ENCODE data around the gene RNF207. TPM values are rescaled to one million over a fixed set of nuclear protein-coding genes. Genes with fewer than 3 reads are reported as not detected.

RNF207 gene
- total RNA-seq, 1 donor, result 42.7 TPM

DNA sequence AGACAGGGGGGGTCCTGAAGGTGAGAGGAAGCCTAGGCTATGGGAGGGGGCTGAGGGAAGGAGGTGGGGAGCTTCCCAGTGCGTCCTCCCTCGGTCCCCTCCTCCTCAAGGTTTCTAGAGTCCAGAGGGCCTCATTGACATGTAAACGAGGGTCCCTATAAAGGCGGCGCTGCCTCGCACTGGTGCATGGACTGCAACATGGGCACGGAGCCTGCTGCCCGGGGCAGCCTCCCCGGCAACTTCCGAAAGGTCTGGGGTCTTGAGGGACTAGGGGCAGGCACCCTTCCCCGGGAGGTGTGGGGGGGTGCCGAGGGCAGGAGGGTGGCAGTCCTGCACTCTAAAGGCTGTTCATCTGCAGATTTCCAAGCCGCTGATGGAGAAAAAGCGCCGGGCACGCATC lies 38.1 kb downstream of the RNF207 start, which contains the start of gene HES3:
Gene HES3 (plus strand): TSS at position 187 of the 400 bp plus-strand sequence. CDS start 187 bp downstream, at position 374.
- TF ChIP-seq, protein P1, sequence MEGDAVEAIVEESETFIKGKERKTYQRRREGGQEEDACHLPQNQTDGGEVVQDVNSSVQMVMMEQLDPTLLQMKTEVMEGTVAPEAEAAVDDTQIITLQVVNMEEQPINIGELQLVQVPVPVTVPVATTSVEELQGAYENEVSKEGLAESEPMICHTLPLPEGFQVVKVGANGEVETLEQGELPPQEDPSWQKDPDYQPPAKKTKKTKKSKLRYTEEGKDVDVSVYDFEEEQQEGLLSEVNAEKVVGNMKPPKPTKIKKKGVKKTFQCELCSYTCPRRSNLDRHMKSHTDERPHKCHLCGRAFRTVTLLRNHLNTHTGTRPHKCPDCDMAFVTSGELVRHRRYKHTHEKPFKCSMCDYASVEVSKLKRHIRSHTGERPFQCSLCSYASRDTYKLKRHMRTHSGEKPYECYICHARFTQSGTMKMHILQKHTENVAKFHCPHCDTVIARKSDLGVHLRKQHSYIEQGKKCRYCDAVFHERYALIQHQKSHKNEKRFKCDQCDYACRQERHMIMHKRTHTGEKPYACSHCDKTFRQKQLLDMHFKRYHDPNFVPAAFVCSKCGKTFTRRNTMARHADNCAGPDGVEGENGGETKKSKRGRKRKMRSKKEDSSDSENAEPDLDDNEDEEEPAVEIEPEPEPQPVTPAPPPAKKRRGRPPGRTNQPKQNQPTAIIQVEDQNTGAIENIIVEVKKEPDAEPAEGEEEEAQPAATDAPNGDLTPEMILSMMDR (IDR thresholded peaks at IDR 0.05; ENCODE audit: extremely low read depth, low read depth, low read length), result no peak
- peaks cover 7% of the 10 kb centered on the region for H4K20me1 ChIP-seq (ENCODE audit: insufficient read depth, low read length)
- H3K9me3 ChIP-seq (ENCODE audit: low read depth, low read length), result no peaks in the 10 kb centered on the region

DNA sequence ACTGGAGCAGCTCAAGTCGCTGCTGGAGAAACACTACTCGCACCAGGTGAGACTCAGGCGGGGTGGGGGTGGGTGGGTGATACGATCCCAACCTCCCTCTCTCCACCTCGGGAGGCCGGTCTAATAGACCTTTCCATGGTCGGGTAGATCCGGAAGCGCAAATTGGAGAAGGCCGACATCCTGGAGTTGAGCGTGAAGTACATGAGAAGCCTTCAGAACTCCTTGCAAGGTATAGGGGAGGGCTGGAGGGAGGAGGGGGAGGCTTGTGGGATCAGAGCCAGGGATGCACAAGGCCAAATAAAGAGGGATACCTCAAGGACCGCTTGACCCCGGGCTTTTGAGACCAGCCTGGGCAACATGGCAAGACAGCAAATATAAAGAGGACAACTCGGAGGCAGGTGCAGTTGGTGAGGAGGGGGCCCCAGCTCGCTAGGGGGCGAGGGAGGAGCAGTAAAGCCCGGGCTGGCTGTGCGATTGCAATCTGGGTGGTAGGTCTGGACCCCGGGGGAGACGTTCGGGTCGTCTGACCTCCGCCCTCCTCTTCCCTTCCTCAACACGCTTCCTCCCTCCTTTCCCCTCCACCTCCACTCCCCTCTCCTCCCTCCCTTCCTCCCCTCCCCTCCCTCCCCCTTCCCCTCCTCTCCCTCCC lies 38.6 kb downstream of the RNF207 start:
- peaks cover 62% of the 10 kb centered on the region for H3K27me3 ChIP-seq (ENCODE audit: insufficient read depth, low read length)
- H3K79me2 ChIP-seq (ENCODE audit: insufficient read depth, low read length), result no peaks in the 10 kb centered on the region
- H3K27ac ChIP-seq (ENCODE audit: low read depth, low read length), result no peak overlapping the region
- TF ChIP-seq, protein P1 (IDR thresholded peaks at IDR 0.05; ENCODE audit: extremely low read depth, low read depth, low read length), result no peak
- H3K4me3 ChIP-seq (ENCODE audit: insufficient read depth, low read length), result no peak overlapping the region
- DNase-seq (ENCODE audit: insufficient read length, low spot score, missing footprints), result no peak
- H3K36me3 ChIP-seq (ENCODE audit: insufficient read depth, low read length), result no peaks in the 10 kb centered on the region
- peaks cover 4% of the 10 kb centered on the region for H3K4me1 ChIP-seq (ENCODE audit: insufficient read depth, low read length)
- no peak overlapping the region for H2AFZ ChIP-seq (ENCODE audit: low read length)
- H3K9me3 ChIP-seq (ENCODE audit: low read depth, low read length), result no peaks in the 10 kb centered on the region
- no peak overlapping the region for H3K4me2 ChIP-seq (ENCODE audit: insufficient read depth, low read length)
- peaks cover 7% of the 10 kb centered on the region for H4K20me1 ChIP-seq (ENCODE audit: insufficient read depth, low read length)

More for the DNA sequence above, 38.1 kb downstream of the RNF207 start, which contains the start of gene HES3:
- DNase-seq (ENCODE audit: insufficient read length, low spot score, missing footprints), result peak; percentile 73
- Histone ChIP-seq H3K4me3 (ENCODE audit: insufficient read depth, low read length) (no peak within 1 kb of the TSS), H2AFZ (ENCODE audit: low read length) (no peak within 1 kb of the TSS), H3K27me3 (ENCODE audit: insufficient read depth, low read length) (peaks cover 66% of the 10 kb centered on the region), H3K27ac (ENCODE audit: low read depth, low read length) (no peak within 1 kb of the TSS), H3K79me2 (ENCODE audit: insufficient read depth, low read length) (no peaks in the 10 kb centered on the region), H3K36me3 (ENCODE audit: insufficient read depth, low read length) (no peaks in the 10 kb centered on the region), H3K4me1 (ENCODE audit: insufficient read depth, low read length) (peaks cover 4% of the 10 kb centered on the region), H3K4me2 (ENCODE audit: insufficient read depth, low read length) (no peak within 1 kb of the TSS)

DNA sequence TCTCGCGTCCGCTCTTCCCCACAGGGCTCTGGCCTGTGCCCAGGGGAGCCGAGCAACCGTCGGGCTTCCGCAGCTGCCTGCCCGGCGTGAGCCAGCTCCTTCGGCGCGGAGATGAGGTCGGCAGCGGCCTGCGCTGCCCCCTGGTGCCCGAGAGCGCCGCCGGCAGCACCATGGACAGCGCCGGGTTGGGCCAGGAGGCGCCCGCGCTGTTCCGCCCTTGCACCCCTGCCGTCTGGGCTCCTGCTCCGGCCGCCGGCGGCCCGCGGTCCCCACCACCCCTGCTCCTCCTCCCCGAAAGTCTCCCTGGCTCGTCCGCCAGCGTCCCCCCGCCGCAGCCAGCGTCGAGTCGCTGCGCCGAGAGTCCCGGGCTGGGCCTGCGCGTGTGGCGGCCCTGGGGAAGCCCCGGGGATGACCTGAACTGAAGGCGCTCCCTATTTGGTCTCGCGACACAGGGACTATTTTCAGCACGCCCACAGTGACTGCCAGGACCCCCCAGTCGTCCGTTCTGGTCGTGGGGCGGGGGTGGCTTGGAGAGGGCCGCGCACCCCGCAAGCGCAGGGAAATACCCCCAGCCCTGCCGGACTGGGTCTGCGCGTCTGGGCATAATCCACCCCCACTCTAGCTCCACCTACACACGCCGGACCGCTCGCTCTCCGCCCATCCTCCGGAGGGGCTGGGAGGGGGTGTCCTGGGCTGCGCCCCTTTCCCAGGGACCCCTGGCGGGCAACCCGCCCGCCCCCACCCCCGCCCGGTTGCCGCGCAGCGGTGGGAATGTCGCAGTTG lies 39.4 kb downstream of the RNF207 start:
- Histone ChIP-seq H2AFZ (ENCODE audit: low read length) (no peak overlapping the region), H3K9me3 (ENCODE audit: low read depth, low read length) (no peaks in the 10 kb centered on the region), H3K4me2 (ENCODE audit: insufficient read depth, low read length) (peak overlapping the region; percentile 24), H3K36me3 (ENCODE audit: insufficient read depth, low read length) (no peaks in the 10 kb centered on the region), H3K79me2 (ENCODE audit: insufficient read depth, low read length) (no peaks in the 10 kb centered on the region), H3K27ac (ENCODE audit: low read depth, low read length) (no peak overlapping the region), H3K27me3 (ENCODE audit: insufficient read depth, low read length) (peaks cover 63% of the 10 kb centered on the region), H4K20me1 (ENCODE audit: insufficient read depth, low read length) (peaks cover 7% of the 10 kb centered on the region), H3K4me3 (ENCODE audit: insufficient read depth, low read length) (no peak overlapping the region), H3K4me1 (ENCODE audit: insufficient read depth, low read length) (peaks cover 4% of the 10 kb centered on the region)
- DNase-seq (ENCODE audit: insufficient read length, low spot score, missing footprints), result peak; percentile 100
- TF ChIP-seq, protein P1 (IDR thresholded peaks at IDR 0.05; ENCODE audit: extremely low read depth, low read depth, low read length), result peak; percentile 69

All from osteoblast (primary cell).